NOMO-1 treated with DMSO at 0.1 percent for 48 hours (cell line): ENCODE data around the gene ICAM5.
A peak's percentile ranks its signal among the peaks of the same experiment; 100 is the strongest.
"Not testable (repeated sequence)": the region's sequence is repeated elsewhere in the genome, so short reads cannot be mapped to it uniquely, and the experiment has no call there.

ENCODE experiments used
- DNase-seq: peaks from one replicate; lab custom pipeline; 2025; ENCODE audit not compliant: unreplicated experiment; lab: John Stamatoyannopoulos, UW

The ICAM5 gene

DNA sequence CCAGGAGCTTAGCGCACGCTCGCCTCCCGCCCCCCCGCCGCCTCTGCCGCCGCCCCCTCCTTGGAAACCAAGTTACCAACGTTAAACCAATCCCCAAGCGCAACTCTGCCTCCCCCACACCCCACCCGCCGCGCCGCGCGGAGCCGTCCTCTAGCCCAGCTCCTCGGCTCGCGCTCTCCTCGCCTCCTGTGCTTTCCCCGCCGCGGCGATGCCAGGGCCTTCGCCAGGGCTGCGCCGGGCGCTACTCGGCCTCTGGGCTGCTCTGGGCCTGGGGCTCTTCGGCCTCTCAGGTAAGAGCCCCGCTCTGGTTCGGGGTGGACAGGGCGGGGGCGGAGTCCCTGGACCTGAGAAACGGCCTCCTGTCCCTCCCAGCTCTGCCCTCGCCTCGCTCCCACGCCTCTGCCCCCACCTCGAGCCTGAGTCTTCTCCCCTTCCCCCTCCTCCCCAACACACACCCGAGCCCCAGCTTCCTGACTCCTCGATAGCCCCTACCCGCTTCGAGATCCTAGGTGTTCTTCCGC is at the start of gene ICAM5:
Gene ICAM5 (plus strand): TSS at position 117 of the 521 bp plus-strand sequence. CDS start 92 bp downstream, at position 209.
- no peak for DNase-seq

GRCh38 chr19:10241826-10242449 is 47.8 kb upstream of the ICAM5 start:
- not testable (repeated sequence) for DNase-seq

GRCh38 chr19:10243606-10244005 is 46.1 kb upstream of the ICAM5 start:
- DNase-seq = no peak

DNA sequence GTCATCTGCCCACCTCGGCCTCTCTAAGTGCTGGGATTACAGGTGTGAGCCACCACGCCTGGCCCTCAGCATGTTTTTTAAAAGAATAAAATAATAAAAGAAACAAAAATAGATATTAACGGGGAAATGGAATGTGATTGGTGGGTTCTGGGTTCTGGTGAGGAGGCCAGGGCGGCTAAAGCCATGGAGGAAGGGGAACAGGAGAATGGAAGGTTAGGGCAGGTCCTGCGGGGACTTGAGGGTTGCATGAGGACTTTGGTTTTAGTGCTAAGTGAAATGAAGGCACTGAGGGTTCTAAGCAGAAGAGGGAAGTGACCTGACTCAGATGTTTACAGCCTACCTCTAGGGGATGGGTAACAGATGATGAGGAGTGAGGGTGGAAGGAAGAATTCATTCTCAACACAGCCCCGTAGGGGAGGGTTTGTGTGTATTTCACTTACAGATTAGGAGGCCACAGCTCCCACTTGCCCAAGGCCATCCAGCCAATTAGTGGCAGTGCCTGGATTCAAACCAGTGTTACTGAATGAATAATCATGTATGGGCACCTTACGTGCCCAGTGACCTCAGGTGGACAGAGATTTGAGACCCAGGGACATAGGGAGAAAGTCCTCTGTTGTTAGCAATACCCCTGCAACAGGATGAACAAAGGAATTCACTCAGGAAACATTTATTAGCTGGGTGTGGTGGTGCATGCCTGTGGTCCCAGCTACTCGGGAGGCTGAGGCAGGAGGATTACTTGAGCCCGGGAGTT is 44.4 kb upstream of the ICAM5 start:
- DNase-seq = no peak

DNA sequence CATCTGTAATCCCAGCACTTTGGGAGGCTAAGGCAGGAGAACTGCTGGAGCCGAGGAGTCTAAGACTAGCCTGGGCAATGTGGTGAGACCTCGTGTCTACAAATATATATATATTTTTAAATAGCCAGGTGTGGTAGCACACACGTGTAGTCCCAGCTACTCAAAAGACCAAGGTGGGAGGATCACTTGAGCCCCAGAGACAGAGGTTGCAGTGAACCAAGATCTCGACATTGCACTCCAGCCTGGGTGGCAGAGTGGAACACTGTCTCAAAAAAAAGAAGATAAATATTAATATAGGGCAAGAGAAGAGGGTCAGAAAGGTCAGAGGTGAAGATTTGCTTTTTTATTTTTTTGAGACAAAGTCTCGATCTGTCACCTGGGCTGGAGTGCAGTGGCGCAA is 43.2 kb upstream of the ICAM5 start:
- DNase-seq = no peak

DNA sequence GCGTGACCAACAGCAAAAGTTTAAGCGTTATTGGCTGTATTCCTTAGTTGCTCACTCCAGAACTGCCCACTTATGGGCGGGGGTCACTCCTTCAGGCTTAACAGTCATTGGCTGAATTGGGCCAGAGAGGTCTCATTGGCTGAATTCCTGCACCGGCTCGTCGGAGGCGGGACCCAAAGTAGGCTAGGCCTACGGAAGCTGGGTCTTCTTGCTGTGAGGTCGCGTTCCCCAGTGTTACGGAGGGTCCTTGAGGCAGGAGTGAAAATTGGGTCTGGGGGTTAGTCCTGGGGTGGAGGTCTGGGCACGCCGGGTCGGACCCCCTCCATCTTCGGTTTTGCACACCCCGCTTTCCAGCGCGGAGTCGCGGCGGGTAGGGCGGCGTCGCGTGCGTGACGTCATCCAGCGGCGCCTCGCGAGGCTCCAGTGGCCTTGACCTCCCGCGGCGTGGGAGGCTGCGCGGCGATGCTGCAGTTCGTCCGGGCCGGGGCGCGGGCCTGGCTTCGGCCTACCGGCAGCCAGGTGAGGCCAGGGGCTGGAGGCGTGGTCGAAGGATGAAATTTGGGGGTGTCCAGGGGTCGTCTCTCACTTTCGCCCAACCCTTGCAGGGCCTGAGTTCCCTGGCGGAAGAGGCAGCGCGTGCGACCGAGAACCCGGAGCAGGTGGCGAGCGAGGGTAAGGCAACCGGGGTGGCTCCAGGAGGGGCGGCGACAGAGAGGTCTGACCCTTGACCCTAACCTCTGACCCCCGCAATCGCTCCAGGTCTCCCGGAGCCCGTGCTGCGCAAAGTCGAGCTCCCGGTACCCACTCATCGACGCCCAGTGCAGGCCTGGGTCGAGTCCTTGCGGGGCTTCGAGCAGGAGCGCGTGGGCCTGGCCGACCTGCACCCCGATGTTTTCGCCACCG is 37.7 kb upstream of the ICAM5 start, which contains the start of gene MRPL4:
Gene MRPL4 (plus strand): TSS at position 423 of the 903 bp plus-strand sequence. CDS start 40 bp downstream, at position 463.
- peak; percentile 100 for DNase-seq

DNA sequence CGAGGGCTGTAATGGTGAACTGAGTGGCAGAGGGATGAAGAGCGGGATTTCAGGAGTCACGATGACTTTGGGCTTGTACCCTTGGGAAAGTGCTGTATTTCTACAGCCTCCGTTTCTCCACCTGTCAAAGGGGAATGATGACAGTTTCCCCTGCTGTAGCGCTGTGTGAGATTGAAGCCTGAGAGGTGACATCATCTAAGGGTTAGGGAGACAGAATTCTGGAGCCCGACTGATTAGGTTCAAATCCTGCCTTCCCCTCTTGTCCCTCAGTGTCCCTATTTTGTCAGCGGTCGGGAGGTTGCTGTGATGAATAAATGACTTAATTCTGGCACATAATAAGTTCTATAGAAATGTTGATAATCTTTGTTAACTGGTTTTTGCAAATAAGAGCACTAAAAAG is 37.0 kb upstream of the ICAM5 start:
- no peak for DNase-seq

- DNase-seq = no peak
Measured at GRCh38 chr19:10254244-10254643, 35.5 kb upstream of the ICAM5 start.

DNA sequence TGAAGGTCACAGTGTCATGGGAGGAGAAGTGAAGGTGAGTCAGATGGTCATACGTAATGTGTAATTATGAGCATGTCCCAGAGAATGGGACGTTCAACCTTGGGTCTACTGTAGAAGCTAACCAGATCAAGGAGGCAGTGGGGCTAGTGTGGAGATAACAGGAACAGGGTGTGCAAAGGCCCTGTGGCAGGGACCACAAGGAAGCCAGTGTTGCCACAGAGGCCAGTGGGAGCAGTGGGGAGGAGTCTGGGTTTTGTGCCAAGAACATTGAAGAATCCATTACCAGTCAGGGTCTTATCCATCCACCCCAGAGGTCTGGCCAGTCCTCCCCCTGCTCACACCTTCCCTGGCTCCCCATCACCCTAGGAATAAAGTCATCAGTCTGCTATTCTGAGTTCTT is 34.4 kb upstream of the ICAM5 start:
- DNase-seq = no peak

- no peak for DNase-seq
Measured at GRCh38 chr19:10256551-10256950, 33.2 kb upstream of the ICAM5 start.

DNA sequence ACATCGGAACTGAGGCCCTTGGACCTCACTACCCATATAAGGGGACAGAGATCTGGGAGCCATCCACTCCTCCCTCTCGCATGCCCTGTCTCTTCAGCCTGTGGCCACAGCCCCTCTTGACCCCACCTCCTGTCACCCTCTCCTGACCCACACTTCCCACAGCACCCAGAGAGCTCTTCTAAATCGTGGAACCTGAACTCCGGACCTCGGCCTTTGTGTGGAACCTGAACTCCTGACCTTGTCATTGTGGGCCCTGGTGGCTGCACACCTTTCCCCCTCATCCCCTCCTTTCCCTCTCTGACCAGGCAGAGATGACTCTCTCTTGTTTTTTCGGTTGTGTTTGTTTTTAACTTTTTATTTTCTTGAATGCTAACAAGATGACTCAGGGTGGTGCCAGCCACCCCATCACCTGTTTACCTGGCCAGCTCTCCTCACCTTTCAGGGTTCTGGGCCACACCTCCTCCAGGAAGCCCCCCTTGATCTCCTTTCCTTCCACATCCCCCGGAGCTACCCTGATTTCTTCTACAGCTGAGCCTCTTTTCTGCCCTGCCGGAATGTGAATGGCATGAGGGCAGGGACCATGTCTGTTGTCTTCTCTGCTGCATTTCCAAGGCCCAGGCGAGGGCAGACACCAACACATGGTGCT is 32.7 kb upstream of the ICAM5 start:
- DNase-seq = no peak

GRCh38 chr19:10258080-10258710 is 31.6 kb upstream of the ICAM5 start:
- no peak for DNase-seq

DNA sequence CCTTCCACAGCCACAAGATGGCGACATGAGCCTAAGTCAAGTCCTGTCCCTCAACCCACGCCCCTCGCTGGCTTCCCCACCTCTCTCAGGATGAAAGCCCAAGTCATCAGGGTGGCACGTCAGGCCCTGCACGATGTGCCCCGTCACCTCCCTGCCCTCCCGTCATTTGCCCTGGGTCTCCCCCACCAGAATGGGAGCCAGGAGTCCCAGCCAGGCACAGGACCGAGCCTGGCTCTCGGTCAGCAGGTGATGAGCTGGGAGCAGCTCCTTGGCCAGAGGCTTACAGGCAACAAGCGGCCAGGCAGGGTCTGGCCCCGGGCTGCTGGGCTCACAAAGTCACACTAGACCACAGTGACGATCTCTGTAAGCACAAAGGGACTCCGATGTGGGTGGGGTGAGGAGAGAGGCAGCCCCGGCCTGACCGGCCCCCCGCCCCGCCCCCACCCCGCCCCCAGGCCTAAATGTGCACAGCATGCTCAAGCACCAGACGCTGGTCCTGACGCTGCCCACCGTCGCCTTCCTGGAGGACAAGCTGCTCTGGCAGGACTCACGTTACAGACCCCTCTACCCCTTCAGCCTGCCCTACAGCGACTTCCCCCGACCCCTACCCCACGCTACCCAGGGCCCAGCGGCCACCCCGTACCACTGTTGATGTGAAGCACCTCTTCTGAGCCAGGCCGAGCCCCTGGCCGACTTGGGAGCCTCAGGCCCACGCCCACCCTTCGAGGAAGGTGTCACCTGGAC is 30.4 kb upstream of the ICAM5 start:
- peak; percentile 71 for DNase-seq

DNA sequence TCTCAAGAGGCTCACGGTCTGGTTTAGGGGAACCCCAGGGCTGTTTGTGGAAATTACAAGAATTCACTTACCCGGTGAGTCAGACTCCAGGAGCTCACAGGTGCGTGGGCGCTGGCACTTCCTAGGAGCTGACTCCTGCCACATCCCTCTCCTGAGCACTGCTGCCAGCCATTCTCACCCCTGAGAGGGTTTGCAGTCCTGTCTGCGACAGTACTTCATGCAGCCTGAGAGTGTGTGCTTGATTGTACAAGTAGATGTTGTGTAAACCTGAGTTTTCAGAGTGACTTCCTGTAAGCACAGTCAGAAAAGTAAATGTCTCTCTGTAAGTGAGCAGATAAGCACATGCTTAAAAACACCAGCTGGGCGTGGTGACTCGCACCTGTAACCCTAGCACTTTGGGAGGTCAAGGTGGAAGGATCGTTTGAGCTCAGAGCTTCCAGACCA is 29.6 kb upstream of the ICAM5 start:
- no peak for DNase-seq

DNA sequence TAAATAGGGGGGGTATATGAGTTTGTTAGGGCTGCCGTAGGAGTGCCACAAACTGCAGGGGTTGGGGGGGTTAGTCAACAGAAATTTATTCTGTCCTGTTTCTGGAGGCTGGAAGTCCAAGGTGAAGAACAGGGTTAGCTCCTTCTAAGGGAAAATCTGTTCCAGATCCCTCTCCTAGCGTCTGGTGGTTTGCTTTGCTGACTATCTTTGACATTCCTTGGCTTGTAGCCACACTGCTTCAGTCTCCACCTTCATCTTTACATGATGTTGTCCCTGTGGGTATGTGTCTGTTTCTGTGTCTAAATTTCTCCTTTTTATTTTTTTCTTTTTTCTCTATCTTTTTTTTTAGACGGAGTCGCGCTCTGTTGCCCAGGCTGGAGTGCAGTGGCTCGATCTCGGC is 27.0 kb upstream of the ICAM5 start:
- no peak for DNase-seq

DNA sequence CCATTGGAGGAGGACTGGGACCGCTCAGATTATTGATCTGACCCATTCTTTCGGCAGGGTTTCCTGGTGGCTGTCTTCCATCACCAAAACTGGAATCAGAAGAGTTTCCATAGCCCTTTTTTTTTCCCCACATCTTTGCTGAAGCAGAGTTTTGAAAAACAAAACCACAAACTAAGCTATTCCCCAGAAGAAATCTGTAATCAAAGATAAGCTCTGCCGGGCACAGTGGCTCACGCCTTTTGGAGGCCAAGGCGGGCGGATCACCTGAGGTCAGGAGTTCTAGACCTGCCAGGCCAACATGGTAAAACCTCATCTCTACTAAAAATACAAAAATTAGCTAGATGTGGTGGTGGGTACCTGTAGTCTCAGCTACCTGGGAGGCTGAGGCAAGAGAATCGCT is 23.0 kb upstream of the ICAM5 start:
- DNase-seq = no peak

GRCh38 chr19:10268071-10268470 is 21.7 kb upstream of the ICAM5 start:
- no peak for DNase-seq

DNA sequence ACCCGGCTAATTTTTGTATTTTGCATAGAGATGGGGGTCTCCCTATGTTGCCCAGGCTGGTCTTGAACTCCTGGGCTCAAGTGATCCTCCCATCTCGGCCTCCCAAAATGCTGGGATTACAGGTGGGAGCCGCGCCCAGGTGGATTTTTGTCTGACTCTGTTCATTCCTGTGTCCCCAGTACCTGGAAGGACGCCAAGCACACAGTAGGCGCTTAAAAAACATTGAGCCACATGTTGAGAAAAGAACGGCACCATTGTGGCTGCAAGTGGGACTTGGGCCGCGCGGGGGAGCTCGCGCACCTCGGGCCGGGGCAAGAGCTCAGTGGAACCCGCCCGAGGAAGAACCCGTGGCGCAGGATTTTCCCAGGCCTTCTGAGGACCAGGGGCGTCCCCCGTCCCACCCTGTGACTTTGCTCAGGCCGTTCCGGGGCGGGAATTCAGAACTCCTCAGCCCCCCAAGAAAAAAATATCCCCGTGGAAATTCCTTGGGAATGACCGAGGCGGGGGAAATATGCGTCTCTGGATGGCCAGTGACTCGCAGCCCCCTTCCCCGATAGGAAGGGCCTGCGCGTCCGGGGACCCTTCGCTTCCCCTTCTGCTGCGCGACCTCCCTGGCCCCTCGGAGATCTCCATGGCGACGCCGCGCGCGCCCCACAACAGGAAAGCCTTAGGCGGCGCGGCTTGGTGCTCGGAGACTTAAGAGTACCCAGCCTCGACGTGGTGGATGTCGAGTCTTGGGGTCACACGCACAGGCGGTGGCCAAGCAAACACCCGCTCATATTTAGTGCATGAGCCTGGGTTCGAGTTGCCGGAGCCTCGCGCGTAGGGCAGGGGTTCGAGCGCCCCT is 20.2 kb upstream of the ICAM5 start:
- peak; percentile 67 for DNase-seq

DNA sequence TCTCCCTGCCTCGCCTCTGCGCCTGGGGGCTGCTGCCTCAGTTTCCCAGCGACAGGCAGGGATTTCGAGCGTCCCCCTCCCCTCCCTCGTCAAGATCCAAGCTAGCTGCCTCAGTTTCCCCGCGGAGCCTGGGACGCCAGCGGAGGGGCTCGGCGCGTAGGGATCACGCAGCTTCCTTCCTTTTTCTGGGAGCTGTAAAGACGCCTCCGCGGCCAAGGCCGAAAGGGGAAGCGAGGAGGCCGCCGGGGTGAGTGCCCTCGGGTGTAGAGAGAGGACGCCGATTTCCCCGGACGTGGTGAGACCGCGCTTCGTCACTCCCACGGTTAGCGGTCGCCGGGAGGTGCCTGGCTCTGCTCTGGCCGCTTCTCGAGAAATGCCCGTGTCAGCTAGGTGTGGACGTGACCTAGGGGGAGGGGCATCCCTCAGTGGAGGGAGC is 19.6 kb upstream of the ICAM5 start:
- DNase-seq = peak; percentile 76
